DND-41 (cell line): ENCODE measurements around the gene HOXD4.

Experiments used
- ATAC-seq: fragments of 200-7000 bp; cut with Tn5 transposase; 3 replicates; pipeline ENCODE4 v1.9.1; 2021; ENCODE audit warnings: low read depth; ENCODE audit not compliant: insufficient read depth
- DNase-seq: peaks from one replicate; pipeline ENCODE4 v3.0.0-alpha.2; 2020
- H2AFZ ChIP-seq: 2 replicates; pipeline ENCODE4 v1.6.0; 2012; ENCODE audit warnings: low read depth, low read length
- H3K27ac ChIP-seq: 2 replicates; pipeline ENCODE4 v1.5.1; 2012; ENCODE audit warnings: low read length, inconsistent platforms
- H3K27me3 ChIP-seq: fragments of 200-600 bp; sonication (generic); 2 replicates; pipeline ENCODE4 v1.6.0; 2012; ENCODE audit warnings: low read length, mild to moderate bottlenecking, inconsistent platforms; ENCODE audit not compliant: insufficient read depth, poor library complexity
- H3K36me3 ChIP-seq: 2 replicates; pipeline ENCODE4 v1.5.1; 2012; ENCODE audit warnings: low read length, inconsistent platforms; ENCODE audit not compliant: insufficient read depth
- H3K4me1 ChIP-seq: 2 replicates; pipeline ENCODE4 v1.5.1; 2012; ENCODE audit warnings: mild to moderate bottlenecking, low read length; ENCODE audit not compliant: insufficient read depth
- H3K4me2 ChIP-seq: 2 replicates; pipeline ENCODE4 v1.6.0; 2012; ENCODE audit warnings: mild to moderate bottlenecking, moderate library complexity, low read length, inconsistent platforms; ENCODE audit not compliant: insufficient read depth
- H3K4me3 ChIP-seq, 2 experiments: fragments of 200-600 bp in 1 of 2; shearing (Covaris generic) in 1 of 2; 2 replicates each; pipeline ENCODE4 v1.5.1; 2012 to 2016; ENCODE audit warnings: inconsistent platforms in 2 of 2, low read length in 2 of 2, mild to moderate bottlenecking in 2 of 2, low read depth in 1 of 2, moderate library complexity in 1 of 2
- H3K79me2 ChIP-seq: 2 replicates; pipeline ENCODE4 v1.6.0; 2012; ENCODE audit warnings: low read length, inconsistent platforms; ENCODE audit not compliant: insufficient read depth
- H3K9ac ChIP-seq: 2 replicates; pipeline ENCODE4 v1.6.0; 2012; ENCODE audit warnings: low read depth, mild to moderate bottlenecking, inconsistent platforms, low read length, moderate library complexity
- H3K9me3 ChIP-seq: 2 replicates; pipeline ENCODE4 v1.5.1; 2012; ENCODE audit warnings: low read length, moderate library complexity, mild to moderate bottlenecking, inconsistent platforms; ENCODE audit not compliant: insufficient read depth, severe bottlenecking
- H4K20me1 ChIP-seq: 2 replicates; pipeline ENCODE4 v1.6.0; 2012; ENCODE audit warnings: low read length; ENCODE audit not compliant: insufficient read depth
- CTCF ChIP-seq: IDR thresholded peaks from 2 replicates; pipeline ENCODE4 v1.5.1; 2012; ENCODE audit warnings: borderline replicate concordance, low read length, moderate library complexity, mild to moderate bottlenecking; ENCODE audit not compliant: poor library complexity, severe bottlenecking; ENCODE audit errors: extremely low read depth
- EZH2 ChIP-seq: IDR thresholded peaks from 3 replicates; pipeline ENCODE4 v1.6.1; 2012; ENCODE audit warnings: borderline replicate concordance, low read depth, mild to moderate bottlenecking, moderate library complexity, low read length, inconsistent platforms; ENCODE audit not compliant: severe bottlenecking

HOXD4 gene

GRCh38 chr2:176137252-176137580 is 14.1 kb upstream of the HOXD4 start:
- no peaks in the 10 kb centered on the region for H3K79me2 ChIP-seq
- H2AFZ ChIP-seq = no peak overlapping the region
- H3K27ac ChIP-seq = no peak overlapping the region

GRCh38 chr2:176137906-176138305 is 13.4 kb upstream of the HOXD4 start:
- Histone ChIP-seq H2AFZ (no peak overlapping the region), H3K36me3 (no peaks in the 10 kb centered on the region), H3K4me3 (no peak overlapping the region), H3K4me2 (no peak overlapping the region), H3K4me1 (peaks cover 12% of the 10 kb centered on the region), H3K27ac (no peak overlapping the region), H3K79me2 (no peaks in the 10 kb centered on the region), H3K9ac (no peak overlapping the region), H3K9me3 (no peaks in the 10 kb centered on the region), H3K27me3 (peaks cover 6% of the 10 kb centered on the region), H4K20me1 (no peaks in the 10 kb centered on the region)
- no peak for TF ChIP-seq CTCF
- no peak for TF ChIP-seq EZH2
- ATAC-seq (no peak), DNase-seq (no peak)

More at GRCh38 chr2:176137252-176137580, 14.1 kb upstream of the HOXD4 start:
- TF ChIP-seq CTCF (no peak), EZH2 (no peak)
- ATAC-seq (no peak), DNase-seq (no peak)
- no peak overlapping the region for H3K9ac ChIP-seq
- H3K27me3 ChIP-seq = peaks cover 6% of the 10 kb centered on the region
- peaks cover 12% of the 10 kb centered on the region for H3K4me1 ChIP-seq
- no peaks in the 10 kb centered on the region for H4K20me1 ChIP-seq
- no peaks in the 10 kb centered on the region for H3K36me3 ChIP-seq
- H3K9me3 ChIP-seq = no peaks in the 10 kb centered on the region
- no peak overlapping the region for H3K4me2 ChIP-seq
- H3K4me3 ChIP-seq = no peak overlapping the region

- Histone ChIP-seq H3K79me2 (no peaks in the 10 kb centered on the region), H3K9me3 (no peaks in the 10 kb centered on the region), H3K9ac (no peak overlapping the region), H4K20me1 (no peaks in the 10 kb centered on the region), H3K4me2 (no peak overlapping the region), H2AFZ (no peak overlapping the region), H3K27ac (no peak overlapping the region), H3K27me3 (peaks cover 2% of the 10 kb centered on the region), H3K36me3 (no peaks in the 10 kb centered on the region), H3K4me1 (peaks cover 12% of the 10 kb centered on the region), H3K4me3 (no peak overlapping the region)
- DNase-seq = no peak
- no peak for ATAC-seq
- TF ChIP-seq CTCF = no peak
- TF ChIP-seq EZH2 = no peak
Measured at GRCh38 chr2:176138526-176138922, 12.8 kb upstream of the HOXD4 start.

GRCh38 chr2:176138923-176139660 is 12.3 kb upstream of the HOXD4 start:
- Histone ChIP-seq H3K9me3 (no peaks in the 10 kb centered on the region), H3K79me2 (no peaks in the 10 kb centered on the region), H2AFZ (no peak overlapping the region), H3K27me3 (no peaks in the 10 kb centered on the region), H4K20me1 (no peaks in the 10 kb centered on the region), H3K4me2 (no peak overlapping the region), H3K4me3 (no peak overlapping the region), H3K36me3 (no peaks in the 10 kb centered on the region), H3K27ac (no peak overlapping the region), H3K9ac (no peak overlapping the region), H3K4me1 (peaks cover 12% of the 10 kb centered on the region)
- ATAC-seq (no peak), DNase-seq (no peak)
- no peak for TF ChIP-seq CTCF
